Neural cell (in vitro differentiated cells): ENCODE results near the gene CYP4F8. TPM values are rescaled to one million over a fixed set of nuclear protein-coding genes. Genes with fewer than 3 reads are reported as not detected.

Source experiments
- H2AFZ ChIP-seq: fragments of 200-600, 300-800 bp; sonication (generic), shearing (Covaris generic); 2 replicates; pipeline ENCODE4 v1.6.0; 2014; ENCODE audit warnings: low read depth, mild to moderate bottlenecking, antibody characterized with exemption, low read length, moderate library complexity
- H3F3A ChIP-seq: fragments of 200-600 bp; shearing (Covaris generic); 2 replicates; pipeline ENCODE4 v1.6.1; 2016; ENCODE audit warnings: mild to moderate bottlenecking, moderate library complexity, mixed read lengths, antibody characterized with exemption, low read length; ENCODE audit not compliant: insufficient read depth, poor library complexity, severe bottlenecking
- H3K27ac ChIP-seq: fragments of 200-600, 300-800 bp; sonication (generic), shearing (Covaris generic); 2 replicates; pipeline ENCODE4 v1.5.1; 2014; ENCODE audit warnings: mild to moderate bottlenecking, low read length, moderate library complexity
- H3K27me3 ChIP-seq: fragments of 300-800, 200-600 bp; sonication (generic), shearing (Covaris generic); 2 replicates; pipeline ENCODE4 v1.6.0; 2014; ENCODE audit warnings: mild to moderate bottlenecking, low read depth, low read length, moderate library complexity; ENCODE audit not compliant: insufficient read depth
- H3K36me3 ChIP-seq: fragments of 300-800, 200-600 bp; sonication (generic), shearing (Covaris generic); 2 replicates; pipeline ENCODE4 v1.5.1; 2014; ENCODE audit warnings: mild to moderate bottlenecking, antibody characterized with exemption, low read length, moderate library complexity; ENCODE audit not compliant: insufficient read depth
- H3K4me2 ChIP-seq: fragments of 300-800, 200-600 bp; sonication (generic), shearing (Covaris generic); 2 replicates; pipeline ENCODE4 v1.6.0; 2014; ENCODE audit warnings: mild to moderate bottlenecking, low read length
- H3K4me3 ChIP-seq: fragments of 300-800, 200-600 bp; sonication (generic), shearing (Covaris generic); 2 replicates; pipeline ENCODE4 v1.5.1; 2014; ENCODE audit warnings: mild to moderate bottlenecking, low read length, moderate library complexity
- H3K79me2 ChIP-seq: fragments of 200-600 bp; shearing (Covaris generic); replicated peaks from 2 replicates; pipeline ENCODE4 v1.6.0; 2014; ENCODE audit warnings: mild to moderate bottlenecking, low read length, moderate library complexity; ENCODE audit not compliant: insufficient read depth
- H3K9ac ChIP-seq: fragments of 300-800, 200-600 bp; sonication (generic), shearing (Covaris generic); 2 replicates; pipeline ENCODE4 v1.6.1; 2016; ENCODE audit warnings: mild to moderate bottlenecking, low read length, mixed read lengths
- H3K9me2 ChIP-seq: fragments of 200-600 bp; shearing (Covaris generic); 2 replicates; pipeline ENCODE4 v1.6.1; 2016; ENCODE audit warnings: mild to moderate bottlenecking, low read length, mixed read lengths; ENCODE audit not compliant: insufficient read depth
- H3K9me3 ChIP-seq: fragments of 200-600, 300-800 bp; sonication (generic), shearing (Covaris generic); 2 replicates; pipeline ENCODE4 v1.6.1; 2016; ENCODE audit warnings: mild to moderate bottlenecking, mixed run types, low read length, moderate library complexity, mixed read lengths
- H4K20me1 ChIP-seq: fragments of 200-600 bp; shearing (Covaris generic); 2 replicates; pipeline ENCODE4 v1.6.1; 2016; ENCODE audit warnings: mild to moderate bottlenecking, mixed run types; ENCODE audit not compliant: insufficient read depth
- CTCF ChIP-seq: fragments of 450-650 bp; IDR thresholded peaks from 2 replicates; pipeline ENCODE4 v1.5.1; 2014; ENCODE audit warnings: antibody characterized with exemption, mild to moderate bottlenecking, moderate library complexity; ENCODE audit not compliant: poor library complexity, severe bottlenecking
- EP300 ChIP-seq: fragments of 450-650 bp; conservative IDR thresholded peaks from 2 replicates; pipeline ENCODE4 v1.6.1; 2014; ENCODE audit warnings: antibody characterized with exemption, mild to moderate bottlenecking, moderate library complexity; ENCODE audit not compliant: poor library complexity, severe bottlenecking
- EZH2 ChIP-seq: fragments of 200-600, 300-800 bp; shearing (Covaris generic), sonication (generic); IDR thresholded peaks from 2 replicates; pipeline ENCODE4 v1.6.1; 2014; ENCODE audit warnings: antibody characterized with exemption, low read length, borderline replicate concordance, mild to moderate bottlenecking; ENCODE audit not compliant: insufficient read depth, poor library complexity, severe bottlenecking
- MXI1 ChIP-seq: fragments of 450-650 bp; conservative IDR thresholded peaks from 2 replicates; pipeline ENCODE4 v1.6.1; 2014; ENCODE audit warnings: antibody characterized with exemption, mild to moderate bottlenecking; ENCODE audit not compliant: poor library complexity, severe bottlenecking
- POLR2AphosphoS5 ChIP-seq: IDR thresholded peaks from 2 replicates; pipeline ENCODE4 v1.6.1; 2012
- RAD21 ChIP-seq: fragments of 450-650 bp; conservative IDR thresholded peaks from 2 replicates; pipeline ENCODE4 v1.6.1; 2014; ENCODE audit warnings: antibody characterized with exemption, mild to moderate bottlenecking, moderate library complexity
- REST ChIP-seq: IDR thresholded peaks from 2 replicates; pipeline ENCODE4 v1.6.1; 2012; ENCODE audit warnings: borderline replicate concordance
- SMC3 ChIP-seq: fragments of 450-650 bp; conservative IDR thresholded peaks from 2 replicates; pipeline ENCODE4 v1.6.1; 2014; ENCODE audit warnings: antibody characterized with exemption, mild to moderate bottlenecking, moderate library complexity; ENCODE audit not compliant: poor library complexity
- TAF1 ChIP-seq: IDR thresholded peaks from 2 replicates; pipeline ENCODE4 v1.6.1; 2012; ENCODE audit warnings: low read depth
- polyA plus RNA-seq: library from polyadenylated mRNA; depleted of rRNA; stranded (reverse); fragments of >200 nt; gene quantifications from 2 replicates; pipeline ENCODE4 v1.2.3, GENCODE V29; 2014

CYP4F8 gene
- polyA plus RNA-seq, 1 donor from 2014 or later: not detected

- H3K4me3 ChIP-seq: no peak overlapping the region
- H3K36me3 ChIP-seq: no peaks in the 10 kb centered on the region
- H2AFZ ChIP-seq: no peak overlapping the region
- no peaks in the 10 kb centered on the region for H3K9me3 ChIP-seq
- no peak overlapping the region for H3K27ac ChIP-seq
- no peaks in the 10 kb centered on the region for H3F3A ChIP-seq
- no peaks in the 10 kb centered on the region for H3K9me2 ChIP-seq
- TF ChIP-seq EP300 (no peak), RAD21 (no peak), REST (no peak), MXI1 (no peak), SMC3 (no peak), TAF1 (no peak), CTCF (no peak), POLR2AphosphoS5 (no peak), EZH2 (no peak)
- H3K9ac ChIP-seq: no peak overlapping the region
- no peaks in the 10 kb centered on the region for H3K79me2 ChIP-seq
- no peak overlapping the region for H3K4me2 ChIP-seq
- no peaks in the 10 kb centered on the region for H3K27me3 ChIP-seq
- no peaks in the 10 kb centered on the region for H4K20me1 ChIP-seq
Measured at GRCh38 chr19:15644066-15644741, 29.2 kb downstream of the CYP4F8 start.

GRCh38 chr19:15644816-15645215 lies 29.8 kb downstream of the CYP4F8 start:
- Histone ChIP-seq H3K36me3 (no peaks in the 10 kb centered on the region), H2AFZ (no peak overlapping the region), H3K27ac (no peak overlapping the region), H3K9me2 (no peaks in the 10 kb centered on the region), H3K4me3 (no peak overlapping the region), H3K4me2 (no peak overlapping the region), H3K27me3 (no peaks in the 10 kb centered on the region), H3K9ac (no peak overlapping the region), H4K20me1 (no peaks in the 10 kb centered on the region), H3F3A (no peaks in the 10 kb centered on the region), H3K79me2 (no peaks in the 10 kb centered on the region), H3K9me3 (no peaks in the 10 kb centered on the region)
- no peak for TF ChIP-seq POLR2AphosphoS5
- TF ChIP-seq SMC3: no peak
- no peak for TF ChIP-seq MXI1
- TF ChIP-seq EP300: no peak
- TF ChIP-seq RAD21: no peak
- no peak for TF ChIP-seq REST
- TF ChIP-seq CTCF: no peak
- no peak for TF ChIP-seq TAF1
- no peak for TF ChIP-seq EZH2
